ENCODE results near the gene NOL6.

NOL6 gene

GRCh38 chr9:33437205-33437604, 36.5 kb downstream of the NOL6 start:
- in situ Hi-C loops (cut with MboI; ENCODE audit: low sequenced_read_pairs, unreplicated experiment) = no loop called here
- TF ChIP-seq CTCF (IDR thresholded peaks at IDR 0.05; ENCODE audit: borderline replicate concordance, control extremely low read depth, extremely low read depth, insufficient read depth, missing control alignments) = no peak
- DNase-seq (ENCODE audit: low spot score) = no peak

- in situ Hi-C loops (cut with MboI; ENCODE audit: low sequenced_read_pairs, unreplicated experiment) = no loop called here
- no peak for TF ChIP-seq CTCF (IDR thresholded peaks at IDR 0.05; ENCODE audit: borderline replicate concordance, control extremely low read depth, extremely low read depth, insufficient read depth, missing control alignments)
- no peak for DNase-seq (ENCODE audit: low spot score)
Measured at GRCh38 chr9:33436445-33436844, 37.3 kb downstream of the NOL6 start.

- TF ChIP-seq CTCF (IDR thresholded peaks at IDR 0.05; ENCODE audit: borderline replicate concordance, control extremely low read depth, extremely low read depth, insufficient read depth, missing control alignments) = no peak
Measured at GRCh38 chr9:33435821-33436277, 37.9 kb downstream of the NOL6 start.

GRCh38 chr9:33434317-33435105, 39.2 kb downstream of the NOL6 start:
- in situ Hi-C loops (cut with MboI; ENCODE audit: low sequenced_read_pairs, unreplicated experiment) = no loop called here
- TF ChIP-seq CTCF (IDR thresholded peaks at IDR 0.05; ENCODE audit: borderline replicate concordance, control extremely low read depth, extremely low read depth, insufficient read depth, missing control alignments) = no peak
- DNase-seq (ENCODE audit: low spot score) = no peak

More at GRCh38 chr9:33435821-33436277, 37.9 kb downstream of the NOL6 start:
- in situ Hi-C loops (cut with MboI; ENCODE audit: low sequenced_read_pairs, unreplicated experiment) = no loop called here
- no peak for DNase-seq (ENCODE audit: low spot score)

- in situ Hi-C loops (cut with MboI; ENCODE audit: low sequenced_read_pairs, unreplicated experiment) = no loop called here
- no peak for DNase-seq (ENCODE audit: low spot score)
- no peak for TF ChIP-seq CTCF (IDR thresholded peaks at IDR 0.05; ENCODE audit: borderline replicate concordance, control extremely low read depth, extremely low read depth, insufficient read depth, missing control alignments)
Measured at GRCh38 chr9:33433871-33434270, 39.9 kb downstream of the NOL6 start.

- in situ Hi-C loops (cut with MboI; ENCODE audit: low sequenced_read_pairs, unreplicated experiment) = no loop called here
- no peak for TF ChIP-seq CTCF (IDR thresholded peaks at IDR 0.05; ENCODE audit: borderline replicate concordance, control extremely low read depth, extremely low read depth, insufficient read depth, missing control alignments)
Measured at GRCh38 chr9:33431420-33431819, 42.3 kb downstream of the NOL6 start.

More at GRCh38 chr9:33431420-33431819, 42.3 kb downstream of the NOL6 start:
- DNase-seq (ENCODE audit: low spot score) = no peak
